DMS 273 (cell line): ENCODE measurements around the gene OR2T5.
"Not testable (repeated sequence)": the region's sequence is repeated elsewhere in the genome, so short reads cannot be mapped to it uniquely, and the experiment has no call there.

Source experiments
- DNase-seq: peaks from one replicate; lab custom pipeline; 2025; ENCODE audit not compliant: unreplicated experiment; lab: John Stamatoyannopoulos, UW

OR2T5 gene

GRCh38 chr1:248488289-248488688 is at the start of gene OR2T5:
TSS of gene OR2T5 (plus strand) at chr1:248488589. CDS start at chr1:248488589, 0 bp downstream.
- DNase-seq, result not testable (repeated sequence)

GRCh38 chr1:248438668-248439067 is 49.7 kb upstream of the OR2T5 start:
- DNase-seq, result not testable (repeated sequence)

- DNase-seq, result not testable (repeated sequence)
These were observed 49.1 kb upstream of the OR2T5 start for GRCh38 chr1:248439283-248439682.

GRCh38 chr1:248442500-248443277 is 45.7 kb upstream of the OR2T5 start:
- DNase-seq, result not testable (repeated sequence)

GRCh38 chr1:248444603-248445002 is 43.8 kb upstream of the OR2T5 start:
- DNase-seq, result not testable (repeated sequence)

GRCh38 chr1:248445399-248445798 is 43.0 kb upstream of the OR2T5 start, which contains the start of gene OR2T2:
TSS of gene OR2T2 (plus strand) at chr1:248445637. CDS start at chr1:248452798, 7,161 bp downstream.
- DNase-seq, result not testable (repeated sequence)

- DNase-seq, result not testable (repeated sequence)
These were observed 39.8 kb upstream of the OR2T5 start for GRCh38 chr1:248448409-248449074.

- DNase-seq, result not testable (repeated sequence)
These were observed 38.4 kb upstream of the OR2T5 start for GRCh38 chr1:248449821-248450465.

- not testable (repeated sequence) for DNase-seq
These were observed 37.8 kb upstream of the OR2T5 start for GRCh38 chr1:248450466-248451145.

GRCh38 chr1:248453619-248454018 is 34.8 kb upstream of the OR2T5 start:
- not testable (repeated sequence) for DNase-seq

GRCh38 chr1:248455045-248455444 is 33.3 kb upstream of the OR2T5 start:
- not testable (repeated sequence) for DNase-seq

GRCh38 chr1:248456635-248457034 is 31.8 kb upstream of the OR2T5 start:
- DNase-seq, result not testable (repeated sequence)

GRCh38 chr1:248459117-248459516 is 29.3 kb upstream of the OR2T5 start:
- DNase-seq, result not testable (repeated sequence)

- no peak for DNase-seq
These were observed 17.2 kb upstream of the OR2T5 start for GRCh38 chr1:248471154-248471553.

GRCh38 chr1:248472111-248472510 is 16.3 kb upstream of the OR2T5 start:
- DNase-seq, result not testable (repeated sequence)

GRCh38 chr1:248473051-248473450 is 15.3 kb upstream of the OR2T5 start, which contains the start of gene OR2T3:
TSS of gene OR2T3 (plus strand) at chr1:248473351. CDS start at chr1:248473351, 0 bp downstream.
- DNase-seq, result not testable (repeated sequence)

GRCh38 chr1:248475660-248476059 is 12.7 kb upstream of the OR2T5 start:
- DNase-seq, result not testable (repeated sequence)

- not testable (repeated sequence) for DNase-seq
These were observed 6.5 kb upstream of the OR2T5 start for GRCh38 chr1:248481686-248482579.

GRCh38 chr1:248496661-248497060 is 8.3 kb downstream of the OR2T5 start:
- DNase-seq, result not testable (repeated sequence)
